ENCODE measurements around the gene LY6G6C. TPM values are rescaled to one million over a fixed set of nuclear protein-coding genes. Genes with fewer than 3 reads are reported as not detected.
"Not testable (repeated sequence)": the region's sequence is repeated elsewhere in the genome, so short reads cannot be mapped to it uniquely, and the experiment has no call there.

LY6G6C gene
- total RNA-seq, 4 donors from 2014 or later: not detected

GRCh38 chr6:31713465-31713864 lies 8.1 kb downstream of the LY6G6C start:
- Histone ChIP-seq H3K4me1 (no peaks in the 10 kb centered on the region), H3K4me3 (no peak overlapping the region), H3K27ac (no peak overlapping the region), H3K36me3 (no peaks in the 10 kb centered on the region), H3K9me3 (no peaks in the 10 kb centered on the region), H3K27me3 (peaks cover 8% of the 10 kb centered on the region)
- TF ChIP-seq EP300 (IDR thresholded peaks at IDR 0.05) (no peak), CTCF (IDR thresholded peaks at IDR 0.05) (no peak), POLR2AphosphoS5 (IDR thresholded peaks at IDR 0.05) (no peak), POLR2A (IDR thresholded peaks at IDR 0.05) (no peak)
- no peak for ATAC-seq
- 31 to 77% methylated on average over 2 of the region's 4 CpGs for WGBS, 2 donors (ENCODE audit: low coverage in 1 of 2)

- no peaks in the 10 kb centered on the region for H3K4me1 ChIP-seq
- TF ChIP-seq POLR2AphosphoS5 (IDR thresholded peaks at IDR 0.05): no peak
- TF ChIP-seq EP300 (IDR thresholded peaks at IDR 0.05): no peak
- no peak for TF ChIP-seq CTCF (IDR thresholded peaks at IDR 0.05)
- no peak for TF ChIP-seq POLR2A (IDR thresholded peaks at IDR 0.05)
- H3K27me3 ChIP-seq: peaks cover 8% of the 10 kb centered on the region
- ATAC-seq: no peak
- 69 to 85% methylated on average over 4 to 7 of the region's 8 CpGs for WGBS, 2 donors (ENCODE audit: low coverage in 1 of 2)
- no peak overlapping the region for H3K27ac ChIP-seq
- no peaks in the 10 kb centered on the region for H3K36me3 ChIP-seq
- H3K4me3 ChIP-seq: no peak overlapping the region
- H3K9me3 ChIP-seq: no peaks in the 10 kb centered on the region
These were observed 9.2 kb downstream of the LY6G6C start for GRCh38 chr6:31712296-31712695.

GRCh38 chr6:31711233-31711632 lies 10.3 kb downstream of the LY6G6C start:
- Histone ChIP-seq H3K4me1 (no peaks in the 10 kb centered on the region), H3K9me3 (no peaks in the 10 kb centered on the region), H3K4me3 (no peak overlapping the region), H3K27me3 (peaks cover 8% of the 10 kb centered on the region), H3K27ac (no peak overlapping the region), H3K36me3 (no peaks in the 10 kb centered on the region)
- TF ChIP-seq CTCF (IDR thresholded peaks at IDR 0.05): no peak
- no peak for TF ChIP-seq POLR2AphosphoS5 (IDR thresholded peaks at IDR 0.05)
- 72 to 79% methylated on average over 4 of the region's 8 CpGs for WGBS, 2 donors (ENCODE audit: low coverage in 1 of 2)
- ATAC-seq: no peak

- H3K36me3 ChIP-seq: no peaks in the 10 kb centered on the region
- WGBS, 2 donors (ENCODE audit: low coverage in 1 of 2): 55 to 58% methylated on average over 1 of the region's 5 CpGs
- H3K27ac ChIP-seq: no peak overlapping the region
- H3K4me3 ChIP-seq: no peak overlapping the region
- TF ChIP-seq EP300 (IDR thresholded peaks at IDR 0.05) (no peak), POLR2AphosphoS5 (IDR thresholded peaks at IDR 0.05) (no peak), POLR2A (IDR thresholded peaks at IDR 0.05) (no peak), CTCF (IDR thresholded peaks at IDR 0.05) (no peak)
- no peaks in the 10 kb centered on the region for H3K4me1 ChIP-seq
- H3K27me3 ChIP-seq: peaks cover 8% of the 10 kb centered on the region
- H3K9me3 ChIP-seq: no peaks in the 10 kb centered on the region
- no peak for ATAC-seq
These were observed 10.9 kb downstream of the LY6G6C start for GRCh38 chr6:31710523-31711219.

GRCh38 chr6:31709157-31709556 lies 12.4 kb downstream of the LY6G6C start:
- H3K9me3 ChIP-seq, H3K27ac ChIP-seq, H3K27me3 ChIP-seq, H3K4me1 ChIP-seq, H3K36me3 ChIP-seq, ATAC-seq, H3K4me3 ChIP-seq: not testable (repeated sequence)
- 81% methylated on average over 5 of the region's 11 CpGs; no CpG with 5 or more reads in 1 of the 2 donors for WGBS, 2 donors (ENCODE audit: low coverage in 1 of 2)

Data from gastroesophageal sphincter (tissue), 4 donors.